Measurements from ENCODE around the gene PLEKHB1. TPM values are rescaled to one million over a fixed set of nuclear protein-coding genes. Genes with fewer than 3 reads are reported as not detected.

PLEKHB1 gene
- total RNA-seq, 1 experiment from 2014 or later, result 37.1 TPM

GRCh38 chr11:73660497-73661034 lies 14.2 kb downstream of the PLEKHB1 start:
- Histone ChIP-seq H3K4me1 (ENCODE audit: insufficient read depth, low read length) (no peaks in the 10 kb centered on the region; the same call in 1 of the 2 replicates), H3K79me1 (ENCODE audit: insufficient read depth, low read depth, low read length, poor library complexity, severe bottlenecking) (no peaks in the 10 kb centered on the region), H4K91ac (ENCODE audit: insufficient read length, low read depth, low read length) (no peak overlapping the region), H3K18ac (ENCODE audit: insufficient read length, low read depth, low read length) (no peak overlapping the region), H4K5ac (ENCODE audit: insufficient read length, low read depth, low read length) (no peak overlapping the region), H3K14ac (ENCODE audit: insufficient read depth, low read length) (no peak overlapping the region), H2BK12ac (ENCODE audit: insufficient read length, low read depth, low read length) (no peak overlapping the region), H3K9ac (ENCODE audit: extremely low read depth, insufficient read length, low read length) (no peak overlapping the region), H3K4ac (ENCODE audit: low read depth, low read length) (no peak overlapping the region), H4K20me1 (ENCODE audit: control insufficient read depth, insufficient read depth, insufficient read length) (no peaks in the 10 kb centered on the region), H2AFZ (ENCODE audit: low read length) (no peak overlapping the region), H3K9me3 (ENCODE audit: control insufficient read depth, low read depth, low read length) (no peaks in the 10 kb centered on the region), H3K4me2 (ENCODE audit: insufficient read depth, insufficient read length, low read length) (peak overlapping the region; percentile 72), H2BK120ac (ENCODE audit: low read depth, low read length, poor library complexity, severe bottlenecking) (no peak overlapping the region), H2BK20ac (ENCODE audit: low read depth, low read length, poor library complexity, severe bottlenecking) (no peak overlapping the region), H3K23me2 (ENCODE audit: insufficient read length, low read depth, low read length, poor library complexity, severe bottlenecking) (peaks cover 6% of the 10 kb centered on the region), H2BK15ac (ENCODE audit: low read depth, low read length) (no peak overlapping the region), H3K27me3 (ENCODE audit: insufficient read depth, low read length) (peaks cover 3% of the 10 kb centered on the region; the same call in 1 of the 2 replicates), H2BK5ac (ENCODE audit: insufficient read length, low read length) (no peak overlapping the region), H3T11ph (ENCODE audit: low read length) (no peak overlapping the region), H3K79me2 (ENCODE audit: insufficient read depth, low read length) (no peaks in the 10 kb centered on the region), H3K27ac (ENCODE audit: insufficient read length, low read depth, low read length) (no peak overlapping the region), H3K23ac (ENCODE audit: insufficient read length, low read depth, low read length) (no peak overlapping the region), H2AK5ac (ENCODE audit: insufficient read length, low read length) (no peak overlapping the region), H4K8ac (replicated peaks; ENCODE audit: insufficient read length, low read depth, low read length) (no peak overlapping the region), H3K56ac (ENCODE audit: insufficient read length, low read depth, low read length) (no peak overlapping the region)
- no peaks in the 10 kb centered on the region; a peak in 1 of 5 replicates for H3K9me3 Mint-ChIP-seq
- peak overlapping the region in 1 of 2 experiments; percentile 13; a peak in 2 of 5 replicates for H3K4me3 Mint-ChIP-seq
- peaks cover 16 to 18% of the 10 kb centered on the region in 2 experiments for H3K4me1 Mint-ChIP-seq
- H3K27me3 Mint-ChIP-seq (ENCODE audit: low read depth), result peaks cover 20% of the 10 kb centered on the region
- no peak for TF ChIP-seq CTCF (conservative IDR thresholded peaks at IDR 0.05)
- peaks cover 0 to 7% (median 5%) of the 10 kb centered on the region in 3 experiments; a peak in 3 of 7 replicates for H3K36me3 Mint-ChIP-seq (ENCODE audit: insufficient read depth in 1 of 3, low read depth in 3 of 3)
- DNase-seq, result no peak
- H3K27ac Mint-ChIP-seq, result no peak overlapping the region
- no CpG with 5 or more reads among the region's 25 CpGs for WGBS (ENCODE audit: extremely low coverage, insufficient read length, low lambda C conversion rate)

All from H9 (cell line).